GM12878 (cell line): ENCODE results near the gene BCS1L. TPM values are rescaled to one million over a fixed set of nuclear protein-coding genes. Genes with fewer than 3 reads are reported as not detected.

Source experiments
- ATAC-seq: fragments of 200-7000 bp; cut with Tn5 transposase; 3 replicates; pipeline ENCODE4 v1.9.1; 2020; ENCODE audit warnings: mild to moderate bottlenecking, moderate library complexity
- BruUV-seq: library from RNA; stranded (reverse); fragments of 400-500 nt; replicated peaks from 2 replicates; lab custom pipeline; 2021; lab: Mats Ljungman, UMichigan
- CTCF ChIA-PET: fragments of 300-600 bp; sonication (Branson Sonifier 250); formaldehyde crosslinking; extraction: SDS; loops from one replicate; lab custom pipeline; 2021; ENCODE audit warnings: inconsistent platforms; lab: Yijun Ruan, JAX
- POLR2A ChIA-PET: fragments of 350-600 bp; formaldehyde crosslinking; extraction: SDS; loops from one replicate; lab custom pipeline; 2021; ENCODE audit warnings: inconsistent platforms; lab: Charles Lee
- RAD21 ChIA-PET: fragments of 300-600 bp; sonication (Branson Sonifier 250); formaldehyde crosslinking; loops from one replicate; lab custom pipeline; 2023; ENCODE audit warnings: antibody characterized with exemption; ENCODE audit not compliant: unreplicated experiment; lab: Charles Lee
- SMC1A ChIA-PET: fragments of 300-600 bp; sonication (Branson Sonifier 250); formaldehyde crosslinking; loops from one replicate; lab custom pipeline; 2023; ENCODE audit not compliant: unreplicated experiment, uncharacterized antibody; lab: Charles Lee
- DNase-seq: peaks from one replicate; pipeline ENCODE4 v3.0.0-alpha.2; 2011; ENCODE audit warnings: low read depth, low spot score
- FAIRE-seq: peaks from 3 replicates; lab custom pipeline; 2011; peaks lifted over from hg19 to GRCh38; lab: Jason Lieb, UNC
- H2AFZ ChIP-seq: 2 replicates; pipeline ENCODE4 v1.6.0; 2011; ENCODE audit warnings: low read depth, low read length, control low read depth; ENCODE audit not compliant: control insufficient read depth
- H3K27ac ChIP-seq: 2 replicates; pipeline ENCODE4 v1.5.1; 2011; ENCODE audit warnings: control low read depth; ENCODE audit not compliant: control insufficient read depth, insufficient read depth
- H3K27me3 ChIP-seq, 2 experiments: replicated peaks in 1 of 2; 2 replicates each; pipeline versions ENCODE4 v1.6.0 to v1.6.1; 2011; ENCODE audit warnings: low read length in 1 of 2; ENCODE audit not compliant: control insufficient read depth in 2 of 2, insufficient read depth in 2 of 2
- H3K36me3 ChIP-seq, 2 experiments: 2 replicates each; pipeline ENCODE4 v1.5.1; 2011; ENCODE audit warnings: low read length in 1 of 2; ENCODE audit not compliant: control insufficient read depth in 2 of 2, insufficient read depth in 2 of 2
- H3K4me1 ChIP-seq: 2 replicates; pipeline ENCODE4 v1.6.1; 2011; ENCODE audit warnings: mild to moderate bottlenecking, low read length, moderate library complexity, mixed read lengths; ENCODE audit not compliant: control insufficient read depth, insufficient read depth
- H3K4me2 ChIP-seq: 2 replicates; pipeline ENCODE4 v1.6.0; 2011; ENCODE audit warnings: control low read depth; ENCODE audit not compliant: control insufficient read depth, insufficient read depth
- H3K4me3 ChIP-seq: fragments of 200-600 bp; sonication (generic); 2 replicates; pipeline ENCODE4 v1.5.1; 2016
- H3K79me2 ChIP-seq: 2 replicates; pipeline ENCODE4 v1.6.0; 2011; ENCODE audit warnings: low read length; ENCODE audit not compliant: control insufficient read depth, insufficient read depth
- H3K9ac ChIP-seq: 2 replicates; pipeline ENCODE4 v1.8.0; 2011; ENCODE audit warnings: low read length, control low read depth, mixed read lengths; ENCODE audit not compliant: control insufficient read depth, insufficient read depth
- H3K9me3 ChIP-seq: replicated peaks from 3 replicates; pipeline ENCODE4 v1.5.1; 2011; ENCODE audit warnings: mild to moderate bottlenecking, low read length; ENCODE audit not compliant: control insufficient read depth, insufficient read depth
- H4K20me1 ChIP-seq: 2 replicates; pipeline ENCODE4 v1.6.0; 2011; ENCODE audit not compliant: control insufficient read depth, insufficient read depth
- CBFB ChIP-seq: IDR thresholded peaks from 2 replicates; pipeline ENCODE4 v1.6.1; 2016; ENCODE audit warnings: antibody characterized with exemption, low read depth
- WGBS: methylation state at CpG from one replicate; pipeline ENCODE4 v1.1.6; 2016; ENCODE audit warnings: low lambda C conversion rate; ENCODE audit not compliant: insufficient replicate concordance, insufficient coverage; ENCODE audit errors: missing lambda C conversion rate; 5-methylcytosine and 5-hydroxymethylcytosine counted together
- in situ Hi-C: fragments of 300-500 bp; cut with MboI; formaldehyde crosslinking; loops from 9 replicates; pipeline ENCODE4 v1.14.3; 2018; ENCODE audit warnings: mixed read lengths
- intact Hi-C: fragments of 100-400 bp; cut with micrococcal nuclease; formaldehyde crosslinking; loops from one replicate; pipeline ENCODE4 v1.14.2; 2022; ENCODE audit not compliant: unreplicated experiment
- polyA plus RNA-seq, 11 experiments: library from polyadenylated mRNA; depleted of rRNA in 4 of 11; unstranded in 6 of 11; stranded (reverse) in 5 of 11; fragments of >200 nt; fragmentation: Nextera tagmentation in 4 of 11; fragmentation: Illumina TruSeq in 1 of 11; extraction: Ambion mirVana in 4 of 11; extraction: Trizol in 1 of 11; gene quantifications; 1 replicate in 1 of 11; 2 replicates in 10 of 11; pipeline versions ENCODE4 v1.2.1 to v1.2.3, GENCODE V29; 2011 to 2016; ENCODE audit warnings: inconsistent platforms in 2 of 11, missing spikeins in 2 of 11, low read depth in 1 of 11
- total RNA-seq, 4 experiments: library from RNA; depleted of rRNA in 3 of 4; stranded (reverse); fragments of >200 nt in 3 of 4; fragmentation: Illumina TruSeq in 1 of 4; extraction: Trizol in 1 of 4; gene quantifications; 2 replicates each; pipeline versions ENCODE4 v1.2.1 to v1.2.3, GENCODE V29; 2013 to 2021
- TF ChIP-seq, protein P1 (sequence below): fragments of 450-650 bp; IDR thresholded peaks from 2 replicates; pipeline ENCODE4 v1.6.1; 2016; ENCODE audit warnings: mild to moderate bottlenecking

BCS1L gene
- total and polyA plus RNA-seq, 10 of the 15 experiments (the other 5 are each of a cell fraction or from before 2014, with no cell fraction given), result 40.4 to 114 (median 65.2) TPM

DNA sequence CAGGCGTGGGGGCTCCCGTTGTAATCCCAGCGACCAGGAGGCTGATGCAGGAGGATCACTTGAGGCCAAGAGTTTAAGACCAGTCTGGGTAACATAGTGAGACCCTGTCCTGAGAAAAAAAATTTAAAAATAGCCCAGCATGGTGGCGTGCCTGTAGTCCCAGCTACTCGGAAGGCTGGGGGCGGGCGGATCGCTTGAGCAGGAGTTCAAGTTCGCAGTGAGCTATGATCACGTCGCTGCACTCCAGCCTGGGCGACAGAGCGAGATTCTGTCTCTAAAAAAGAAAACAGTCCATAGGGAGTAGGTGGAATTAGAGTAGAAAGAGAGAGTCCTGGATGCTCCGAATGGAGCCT lies 50.8 kb downstream of the BCS1L start:
- no peaks in the 10 kb centered on the region for H3K27me3 ChIP-seq
- SMC1A ChIA-PET, result interaction anchor here (0.7 to 3.7 kb wide), 7 partner anchors 8 to 137 kb away, joined by 3 to 15 read pairs (median 3); partner anchors contain the start of genes BCS1L and ZNF142
- peaks cover 37% of the 10 kb centered on the region for H3K79me2 ChIP-seq
- H3K27ac ChIP-seq, result no peak overlapping the region
- in situ Hi-C loops, result no loop called here
- H3K36me3 ChIP-seq, result 0 out of 4 replicates have a peak, but pooled peaks cover 0 to 2% of the 10 kb centered on the region in 2 experiments
- DNase-seq (no peak), ATAC-seq (no peak), FAIRE-seq (no peak)
- H2AFZ ChIP-seq, result peak overlapping the region; percentile 80
- peaks cover 7% of the 10 kb centered on the region for H3K4me1 ChIP-seq
- CTCF ChIA-PET, result interaction anchor here (0.6 to 3.7 kb wide), 16 partner anchors 12 to 315 kb away, joined by 3 to 36 read pairs (median 3); partner anchors contain the start of genes BCS1L, RNF25, STK36 and ZNF142
- 0 out of 2 replicates have a peak overlapping the region, but pooled peaks have one; percentile 20 for H3K4me2 ChIP-seq
- POLR2A ChIA-PET, result interaction anchor here (1.0 to 1.5 kb wide), 3 partner anchors 40 to 170 kb away, joined by 4 read pairs; partner anchors contain the start of genes BCS1L, WNT10A and ZNF142
- H4K20me1 ChIP-seq, result no peaks in the 10 kb centered on the region
- H3K9me3 ChIP-seq, result no peaks in the 10 kb centered on the region
- BruUV-seq, result no TSS peak
- H3K9ac ChIP-seq, result no peak overlapping the region
- RAD21 ChIA-PET, result interaction anchor here (0.6 to 1.4 kb wide), 6 partner anchors 12 to 494 kb away, joined by 3 to 12 read pairs (median 4); partner anchors contain the start of genes BCS1L and ZNF142
- no peak for TF ChIP-seq CBFB
- TF ChIP-seq, protein P1, sequence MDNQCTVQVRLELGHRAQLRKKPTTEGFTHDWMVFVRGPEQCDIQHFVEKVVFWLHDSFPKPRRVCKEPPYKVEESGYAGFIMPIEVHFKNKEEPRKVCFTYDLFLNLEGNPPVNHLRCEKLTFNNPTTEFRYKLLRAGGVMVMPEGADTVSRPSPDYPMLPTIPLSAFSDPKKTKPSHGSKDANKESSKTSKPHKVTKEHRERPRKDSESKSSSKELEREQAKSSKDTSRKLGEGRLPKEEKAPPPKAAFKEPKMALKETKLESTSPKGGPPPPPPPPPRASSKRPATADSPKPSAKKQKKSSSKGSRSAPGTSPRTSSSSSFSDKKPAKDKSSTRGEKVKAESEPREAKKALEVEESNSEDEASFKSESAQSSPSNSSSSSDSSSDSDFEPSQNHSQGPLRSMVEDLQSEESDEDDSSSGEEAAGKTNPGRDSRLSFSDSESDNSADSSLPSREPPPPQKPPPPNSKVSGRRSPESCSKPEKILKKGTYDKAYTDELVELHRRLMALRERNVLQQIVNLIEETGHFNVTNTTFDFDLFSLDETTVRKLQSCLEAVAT, result 0 out of 2 replicates have a peak, but pooled peaks have one; percentile 18
- WGBS, result 66% methylated on average over 14 of the region's 14 CpGs
- intact Hi-C loops, result loop anchor here (1.0 kb wide), 2 partner anchors 52 to 137 kb away; no protein-coding TSS in a partner anchor
- H3K4me3 ChIP-seq, result no peak overlapping the region
